Ovary (tissue), 10 donors: Measurements from ENCODE around the gene HINT3. TPM values are rescaled to one million over a fixed set of nuclear protein-coding genes. Genes with fewer than 3 reads are reported as not detected.
A peak's percentile ranks its signal among the peaks of the same experiment; 100 is the strongest.
"Not testable (repeated sequence)": the region's sequence is repeated elsewhere in the genome, so short reads cannot be mapped to it uniquely, and the experiment has no call there.

Experiments
- DNase-seq, 5 donors: peaks; one replicate each; pipeline ENCODE4 v3.0.0-alpha.2; 2019 to 2020
- H3K27ac ChIP-seq, 2 donors: fragments of 200-600 bp; one replicate each; pipeline versions ENCODE4 v1.5.1 to v1.8.0; 2019 to 2022
- H3K27me3 ChIP-seq: fragments of 200-600 bp; one replicate; pipeline ENCODE4 v1.8.0; 2022
- H3K36me3 ChIP-seq: fragments of 200-600 bp; sonication (generic); one replicate; pipeline ENCODE4 v1.5.1; 2019
- H3K4me1 ChIP-seq: one replicate; pipeline ENCODE4 v1.8.1; 2013; ENCODE audit warnings: mild to moderate bottlenecking, moderate library complexity; ENCODE audit not compliant: insufficient read depth
- H3K4me3 ChIP-seq: fragments of 200-600 bp; sonication (generic); one replicate; pipeline ENCODE4 v1.5.1; 2017
- H3K9me3 ChIP-seq, 2 donors: fragments of 200-600 bp in 1 of 2; sonication (generic) in 1 of 2; one replicate each; pipeline versions ENCODE4 v1.5.1 to v1.8.1; 2013 to 2019; ENCODE audit warnings: mild to moderate bottlenecking in 1 of 2, moderate library complexity in 1 of 2
- EP300 ChIP-seq: sonication (generic); formaldehyde crosslinking; IDR thresholded peaks from one replicate; pipeline ENCODE4 v1.6.1; 2017; ENCODE audit warnings: antibody characterized with exemption
- POLR2A ChIP-seq: fragments of 450-650 bp; IDR thresholded peaks from one replicate; pipeline ENCODE4 v1.6.1; 2017; ENCODE audit warnings: antibody characterized with exemption, mild to moderate bottlenecking, moderate library complexity
- WGBS, 3 donors: extraction: QIAGEN DNeasy Blood & Tissue Kit in 1 of 3; methylation state at CpG; one replicate each; pipeline versions ENCODE4 v1.1.5 to v1.1.7; 2013 to 2017; 5-methylcytosine and 5-hydroxymethylcytosine counted together
- intact Hi-C, 4 donors: fragments of 100-400 bp; cut with DNase I; formaldehyde crosslinking; loops; one replicate each; pipeline versions ENCODE4 v1.11.0 to v1.15.1; 2022 to 2023
- long read RNA-seq, 3 donors: library from polyadenylated mRNA in 2 of 3; unstranded in 2 of 3; transcript quantifications; one replicate each; pipeline ENCODE4 v2.0.0 and lab custom pipeline, GENCODE V29; 2021 to 2026
- polyA plus RNA-seq, 2 donors: library from polyadenylated mRNA; stranded (reverse); fragments of 200-250 nt in 1 of 2; fragments of 350-450 nt in 1 of 2; fragmentation: Illumina TruSeq in 1 of 2; extraction: RNeasy Lipid Tissue Mini Kit (QIAGEN cat#74804) in 1 of 2; gene quantifications; one replicate each; pipeline ENCODE4 v1.2.3, GENCODE V29; 2013 to 2014
- total RNA-seq, 7 donors: library from RNA; depleted of rRNA in 2 of 7; stranded (reverse); fragments of >200 nt in 2 of 7; fragmentation: NEBNext Ultra II Directional in 3 of 7; extraction: Animal tissue kit (Norgen Biotek cat#: 25700) in 3 of 7; gene quantifications; one replicate each; pipeline versions ENCODE4 v1.1.0 to v1.2.4, GENCODE V29; 2016 to 2023
- TF ChIP-seq, protein P1 (sequence below), 3 donors: fragments of 450-650 bp in 2 of 3; fragments of 200-600 bp in 1 of 3; IDR thresholded peaks; one replicate each; pipeline versions ENCODE4 v1.5.1 to v1.8.0; 2016 to 2022; ENCODE audit warnings: antibody characterized with exemption in 3 of 3, mild to moderate bottlenecking in 1 of 3
- donor health status: DM: no; HTN: no; CAD: no; lungs with moderate emphysema.
- donor health status: DM: no; HTN: no; CAD: no.
- donor health status: Bipolar disorder and iron deficiency.
- donor health status: DM: yes; HTN: yes; CAD: no.
- donor health status: DM: no; HTN: no; CAD: no.
- donor health status: DM: yes; HTN: yes; CAD: no.

Gene HINT3
- total RNA-seq (10 to 100 TPM; 15.9 to 20.4 (median 19.3) TPM), polyA plus RNA-seq (10 to 100 TPM; 10.3 to 15.8 TPM)
- long read RNA-seq, donor 1, transcript HINT3-201 (5 exons, 3,314 nt) = major isoform, 13 of 16 reads
- long read RNA-seq, donor 1, partial matches to known transcripts = 0 of 16 reads
- long read RNA-seq, donor 1, other reads (novel, unspliced or antisense) = 3 of 16 reads
- long read RNA-seq, donor 2, transcript HINT3-201 (5 exons, 3,314 nt) = major isoform, 8 of 8 reads
- long read RNA-seq, donor 2, partial matches to known transcripts = 0 of 8 reads
- long read RNA-seq, donor 2, other reads (novel, unspliced or antisense) = 0 of 8 reads
- long read RNA-seq, donor 3, partial matches to known transcripts = 0 of 5 reads
- long read RNA-seq, donor 3, other reads (novel, unspliced or antisense) = 3 of 5 reads

- intact Hi-C loops = loop anchor here (2.0 to 5.0 kb wide), 2 partner anchors 164 to 166 kb away; partner anchors contain the start of gene NCOA7 (in 4 of the 4)
These were observed at the start of gene HINT3 for GRCh38 chr6:125956506-125957390. TSS of gene HINT3 (plus strand) at chr6:125956770. CDS start at chr6:125956978, 208 bp downstream.

GRCh38 chr6:125910527-125910926 is 46.0 kb upstream of the HINT3 start:
- TF ChIP-seq EP300 (no peak), POLR2A (no peak)
- TF ChIP-seq, protein P1, sequence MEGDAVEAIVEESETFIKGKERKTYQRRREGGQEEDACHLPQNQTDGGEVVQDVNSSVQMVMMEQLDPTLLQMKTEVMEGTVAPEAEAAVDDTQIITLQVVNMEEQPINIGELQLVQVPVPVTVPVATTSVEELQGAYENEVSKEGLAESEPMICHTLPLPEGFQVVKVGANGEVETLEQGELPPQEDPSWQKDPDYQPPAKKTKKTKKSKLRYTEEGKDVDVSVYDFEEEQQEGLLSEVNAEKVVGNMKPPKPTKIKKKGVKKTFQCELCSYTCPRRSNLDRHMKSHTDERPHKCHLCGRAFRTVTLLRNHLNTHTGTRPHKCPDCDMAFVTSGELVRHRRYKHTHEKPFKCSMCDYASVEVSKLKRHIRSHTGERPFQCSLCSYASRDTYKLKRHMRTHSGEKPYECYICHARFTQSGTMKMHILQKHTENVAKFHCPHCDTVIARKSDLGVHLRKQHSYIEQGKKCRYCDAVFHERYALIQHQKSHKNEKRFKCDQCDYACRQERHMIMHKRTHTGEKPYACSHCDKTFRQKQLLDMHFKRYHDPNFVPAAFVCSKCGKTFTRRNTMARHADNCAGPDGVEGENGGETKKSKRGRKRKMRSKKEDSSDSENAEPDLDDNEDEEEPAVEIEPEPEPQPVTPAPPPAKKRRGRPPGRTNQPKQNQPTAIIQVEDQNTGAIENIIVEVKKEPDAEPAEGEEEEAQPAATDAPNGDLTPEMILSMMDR (IDR thresholded peaks at IDR 0.05) = no peak
- intact Hi-C loops = no loop called here
- no peaks in the 10 kb centered on the region for H3K36me3 ChIP-seq
- no peaks in the 10 kb centered on the region for H3K27me3 ChIP-seq
- DNase-seq = no peak
- no peak overlapping the region for H3K27ac ChIP-seq
- no peaks in the 10 kb centered on the region for H3K9me3 ChIP-seq
- no peak overlapping the region for H3K4me3 ChIP-seq
- H3K4me1 ChIP-seq = no peaks in the 10 kb centered on the region
- 65 to 73% (median 68%) methylated on average over 3 of the region's 3 CpGs for WGBS, 3 donors

More at GRCh38 chr6:125956506-125957390, at the start of gene HINT3:
- Histone ChIP-seq H3K36me3 (no peaks in the 10 kb centered on the region), H3K27ac (peak within 1 kb of the TSS; percentile 79 to 87), H3K4me3 (peak within 1 kb of the TSS; percentile 94), H3K9me3 (no peaks in the 10 kb centered on the region), H3K4me1 (peaks cover 8% of the 10 kb centered on the region), H3K27me3 (no peaks in the 10 kb centered on the region)
- WGBS, 3 donors = 0 to 1% (median 0%) methylated on average over 68 to 82 of the region's 82 CpGs
- TF ChIP-seq, protein P1 (IDR thresholded peaks at IDR 0.05) = peak; percentile 99
- TF ChIP-seq EP300 (peak; percentile 62), POLR2A (peak; percentile 38)
- DNase-seq = peak; percentile 97 to 99 (median 98)

- 54 to 58% (median 55%) methylated on average over 4 of the region's 4 CpGs for WGBS, 3 donors
- H3K27ac ChIP-seq, DNase-seq, H3K9me3 ChIP-seq, H3K27me3 ChIP-seq, H3K4me1 ChIP-seq, H3K4me3 ChIP-seq, H3K36me3 ChIP-seq, intact Hi-C loops: not testable (repeated sequence)
These were observed 45.5 kb upstream of the HINT3 start for GRCh38 chr6:125911051-125911451.

DNA sequence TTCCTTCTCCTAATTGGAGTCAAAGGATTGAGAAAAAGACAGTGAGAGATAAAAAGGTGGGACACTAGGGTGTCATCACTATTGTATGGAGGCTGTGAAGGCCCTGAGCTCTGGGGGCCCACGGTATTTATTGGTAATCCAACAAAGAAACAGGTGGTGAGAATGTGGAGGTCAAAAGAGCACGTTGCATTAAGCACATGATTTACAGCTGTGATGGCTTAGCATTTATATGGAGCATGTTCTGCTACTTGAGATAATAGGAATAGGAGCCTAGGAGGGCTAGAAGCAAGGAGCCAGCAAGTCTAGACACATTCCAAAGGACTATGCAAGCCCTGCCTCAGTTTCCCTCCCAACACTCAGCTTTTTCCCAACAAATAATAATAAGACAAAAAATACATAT is 44.1 kb upstream of the HINT3 start:
- H3K9me3 ChIP-seq, H3K4me3 ChIP-seq, H3K36me3 ChIP-seq, H3K27me3 ChIP-seq, H3K27ac ChIP-seq, H3K4me1 ChIP-seq, DNase-seq, intact Hi-C loops: not testable (repeated sequence)
- 40 to 55% (median 48%) methylated on average over 2 of the region's 2 CpGs for WGBS, 3 donors

DNA sequence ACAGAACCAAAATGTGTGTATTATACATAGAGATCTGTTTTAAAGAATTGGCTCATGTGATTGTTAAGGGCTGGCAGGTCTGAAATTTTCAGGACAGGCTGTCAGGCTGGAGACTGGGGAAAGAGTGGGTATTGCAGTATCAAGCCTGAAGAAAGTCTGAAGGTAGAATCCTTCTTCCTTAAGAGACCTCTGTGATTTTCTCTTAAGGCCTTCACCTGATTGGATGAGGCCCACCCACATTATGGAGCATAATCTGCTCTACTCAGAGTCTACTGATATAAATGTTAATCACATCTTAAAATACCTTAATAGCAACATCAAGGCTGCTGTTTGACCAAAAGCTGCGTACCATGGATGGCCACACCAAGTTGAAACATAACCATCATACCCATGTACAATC is 43.4 kb upstream of the HINT3 start:
- no peak overlapping the region for H3K27ac ChIP-seq
- intact Hi-C loops = no loop called here
- no peaks in the 10 kb centered on the region for H3K9me3 ChIP-seq
- H3K36me3 ChIP-seq = no peaks in the 10 kb centered on the region
- no peak overlapping the region for H3K4me3 ChIP-seq
- 96 to 100% (median 97%) methylated on average over 1 of the region's 1 CpG for WGBS, 3 donors
- TF ChIP-seq POLR2A (no peak), EP300 (no peak)
- TF ChIP-seq, protein P1 (IDR thresholded peaks at IDR 0.05) = no peak
- no peaks in the 10 kb centered on the region for H3K4me1 ChIP-seq
- DNase-seq = no peak
- H3K27me3 ChIP-seq = no peaks in the 10 kb centered on the region
